NCI-H748 treated with DMSO at 0.1 percent for 48 hours (cell line): ENCODE measurements around the gene TP53BP2.
"Not testable (repeated sequence)": the region's sequence is repeated elsewhere in the genome, so short reads cannot be mapped to it uniquely, and the experiment has no call there.

Source experiments
- DNase-seq: peaks from one replicate; lab custom pipeline; 2025; lab: John Stamatoyannopoulos, UW

TP53BP2 gene

DNA sequence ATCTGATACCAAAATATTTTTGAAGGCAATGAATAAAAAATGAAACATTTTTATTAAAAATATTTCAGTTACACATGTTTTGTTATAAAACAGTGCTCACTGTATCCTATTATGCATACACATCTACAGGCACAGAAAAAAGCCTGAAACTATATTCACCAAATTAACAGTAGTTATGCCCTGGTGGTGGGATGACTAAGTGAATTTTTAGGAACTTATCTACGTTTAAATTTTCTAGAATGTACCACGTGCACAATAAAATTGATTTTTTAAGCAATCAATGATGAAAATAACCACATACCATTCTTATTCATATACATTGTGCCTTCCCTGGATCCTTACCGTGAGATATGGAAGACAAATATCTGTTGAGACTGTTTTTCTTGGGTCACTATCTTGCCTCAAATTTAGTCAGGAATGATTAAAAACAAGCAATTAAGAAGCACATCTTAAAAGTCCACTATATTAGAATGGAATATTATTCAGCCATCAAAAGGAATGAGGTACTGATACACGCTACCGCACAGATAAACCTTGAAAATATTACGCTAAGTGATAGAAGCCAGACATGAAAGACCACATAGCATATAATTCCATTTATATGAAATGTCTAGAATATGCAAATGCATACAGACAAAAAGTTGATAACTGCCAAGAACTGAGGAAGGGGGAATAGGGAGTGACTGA, 17.4 kb downstream of the TP53BP2 start:
- DNase-seq = no peak

DNA sequence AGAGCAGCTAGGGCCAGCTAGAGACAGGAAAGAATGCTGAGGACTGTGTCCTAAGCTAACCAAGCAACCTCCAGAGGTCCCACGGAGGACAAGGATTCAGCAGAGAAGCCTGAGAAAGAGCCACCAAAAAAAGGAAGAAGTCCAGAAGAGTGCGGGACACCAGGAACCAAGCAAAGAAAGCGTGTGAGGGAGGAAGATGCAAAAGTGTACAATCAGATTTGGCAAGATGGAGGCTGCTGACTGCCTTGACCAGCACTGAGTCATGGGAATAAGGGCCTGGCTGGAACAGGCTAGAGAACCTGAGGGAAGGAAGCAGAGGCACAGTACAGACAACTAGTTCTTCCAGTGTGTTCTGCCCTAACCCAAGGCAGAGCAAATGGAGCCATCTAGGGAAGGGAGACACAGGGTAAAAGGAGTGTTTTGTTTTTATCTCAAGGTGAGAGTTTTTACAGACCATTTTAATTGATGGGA, 18.5 kb downstream of the TP53BP2 start:
- DNase-seq = no peak

DNA sequence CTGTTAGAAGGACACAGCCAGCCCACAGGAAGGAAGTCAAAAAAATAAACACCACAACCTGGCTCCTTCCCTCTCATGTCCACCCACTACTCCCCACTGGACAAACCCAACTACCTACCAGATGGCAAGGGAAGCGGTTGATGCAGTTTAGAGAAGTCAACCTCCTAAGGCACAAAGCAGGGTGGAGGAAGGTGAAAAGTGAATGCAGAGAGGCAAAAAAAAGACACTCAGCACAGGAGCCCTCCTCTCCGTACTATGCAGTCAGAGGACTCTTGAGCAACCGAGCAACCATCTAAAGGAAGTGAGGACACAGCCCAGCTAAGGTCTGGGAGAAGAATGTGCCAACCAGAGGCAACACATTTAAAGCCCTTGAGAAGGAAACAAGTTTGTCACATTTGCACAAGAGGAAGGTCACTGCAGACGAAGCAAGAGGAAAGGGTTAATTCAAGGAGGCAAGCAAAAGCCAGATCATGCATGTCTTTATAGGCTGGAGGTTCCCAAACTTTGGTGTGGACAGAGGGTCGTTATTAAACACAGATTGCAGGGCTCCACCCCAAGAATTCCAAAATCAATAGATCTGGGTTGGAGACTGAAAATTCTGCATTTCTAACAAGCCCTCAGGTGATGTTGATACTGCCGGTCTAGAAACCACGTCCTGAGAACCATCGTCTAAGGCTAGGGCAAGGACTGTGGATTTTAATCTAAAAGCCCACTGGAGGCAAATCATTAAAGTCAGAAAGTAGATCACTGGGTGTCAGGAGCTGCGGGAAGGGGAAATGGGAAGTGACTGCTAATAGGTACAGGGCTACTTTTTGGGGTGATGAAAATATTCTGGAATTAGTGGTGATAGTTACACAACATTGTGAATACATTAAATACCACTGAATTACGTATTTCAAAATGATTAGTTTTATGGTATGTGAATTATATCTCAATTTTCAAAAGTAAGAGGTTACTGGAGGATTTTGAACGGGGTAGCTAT, 19.7 kb downstream of the TP53BP2 start:
- no peak for DNase-seq

DNA sequence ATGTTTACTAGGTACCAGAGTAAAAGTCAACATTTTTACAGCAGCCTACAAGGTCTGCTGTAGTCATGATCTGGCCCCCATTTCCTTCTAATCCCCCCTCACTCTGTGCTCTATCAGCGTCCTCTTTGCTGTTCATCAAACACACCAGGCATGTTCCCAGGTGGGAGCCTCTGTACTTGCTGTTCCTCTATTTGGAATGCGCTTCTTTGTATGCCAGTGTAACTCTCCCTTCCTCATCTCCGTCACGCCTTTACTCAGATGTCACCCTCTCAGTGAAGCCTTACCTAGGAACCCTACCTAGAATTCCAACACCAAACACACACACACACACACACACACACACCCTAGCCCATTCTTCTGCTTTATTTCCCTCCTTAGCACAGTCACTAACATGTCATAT, 21.0 kb downstream of the TP53BP2 start:
- DNase-seq = no peak

DNA sequence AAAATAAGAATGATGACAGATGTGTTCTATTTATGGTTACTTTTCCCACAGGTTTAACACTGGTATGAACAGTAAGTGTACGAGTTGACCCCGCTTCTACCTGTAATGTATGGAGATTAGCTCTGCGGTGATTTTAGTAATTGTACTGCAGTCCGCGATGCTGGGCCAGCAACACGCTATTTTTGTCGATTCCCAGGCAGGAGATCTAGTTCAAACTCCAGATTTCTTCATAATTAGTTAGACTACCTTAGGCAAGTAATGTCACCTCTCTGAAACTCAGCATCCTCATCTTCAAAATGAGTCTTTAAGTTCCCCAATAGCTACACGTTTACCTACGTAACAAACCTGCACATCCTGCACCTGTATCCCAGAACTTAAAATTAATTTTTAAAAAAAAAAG, 21.5 kb downstream of the TP53BP2 start:
- DNase-seq = no peak

DNA sequence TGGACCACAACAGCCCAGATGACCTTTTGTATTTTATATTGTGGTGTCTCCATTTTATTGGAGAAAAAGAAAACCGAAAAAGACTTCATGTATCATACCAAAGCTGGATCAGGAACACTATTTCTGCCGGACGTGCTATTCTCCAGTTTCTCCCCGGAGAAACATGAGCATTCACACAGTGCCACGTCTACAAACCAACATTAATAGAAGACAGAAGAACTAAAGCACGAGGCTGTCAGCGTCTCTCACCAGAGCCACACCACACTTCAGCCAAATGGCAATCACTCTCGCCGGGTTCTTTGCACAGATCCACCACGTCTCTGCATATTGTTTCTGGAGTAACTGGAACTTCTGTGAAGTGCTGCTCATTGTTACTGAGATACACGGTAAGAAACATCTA, 24.8 kb downstream of the TP53BP2 start:
- DNase-seq = no peak

DNA sequence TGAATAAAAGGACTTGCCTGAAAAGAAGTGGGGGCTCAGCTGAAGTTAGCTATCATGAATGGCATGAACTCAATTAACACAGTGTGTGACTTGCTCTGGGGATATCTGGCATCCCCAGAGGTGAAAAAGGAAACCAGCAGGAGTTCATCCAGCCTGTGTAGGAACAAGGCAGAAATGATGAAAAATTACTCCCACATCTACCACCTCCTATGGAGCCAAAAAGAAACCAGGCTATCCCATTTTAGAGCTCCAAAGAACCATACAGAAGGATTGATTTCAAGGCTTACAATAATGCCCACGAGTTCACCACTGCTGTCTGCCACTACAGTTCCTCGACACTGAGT, 25.3 kb downstream of the TP53BP2 start:
- no peak for DNase-seq

DNA sequence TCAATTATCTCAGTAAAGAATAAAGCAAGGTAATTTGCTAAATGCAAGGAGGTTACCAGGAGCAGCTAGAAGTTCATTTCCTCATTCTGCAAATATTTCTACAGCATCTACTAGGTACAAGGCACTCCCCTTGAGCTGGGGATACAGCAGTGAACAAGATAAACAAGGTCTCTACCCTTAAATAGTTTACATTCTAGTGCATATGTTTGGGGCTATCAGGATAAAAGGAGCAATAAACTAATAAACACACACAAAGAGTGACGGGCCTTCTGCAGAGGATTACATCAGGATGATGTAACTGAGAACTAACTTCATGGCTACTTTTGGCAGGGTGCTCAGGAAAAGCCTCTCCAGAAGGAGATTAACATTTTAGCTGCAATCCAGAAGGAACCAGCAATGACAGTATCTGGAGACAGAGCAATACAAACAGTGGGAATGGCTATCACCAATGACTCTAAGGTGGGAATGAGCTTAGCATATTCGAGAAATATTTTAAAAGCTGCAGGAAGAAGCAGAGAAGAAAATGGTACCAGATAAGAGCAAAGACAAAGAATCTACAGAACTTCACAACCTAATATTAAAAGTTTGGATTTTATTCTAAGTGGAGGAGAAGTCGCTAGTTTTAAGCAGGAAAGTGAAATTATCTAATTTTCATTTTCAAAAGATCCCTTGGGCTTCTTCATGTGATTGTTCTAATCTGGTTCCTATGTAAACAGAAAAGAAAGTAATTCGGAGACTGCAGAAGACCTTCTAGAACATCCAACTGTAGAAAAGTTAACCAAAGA, 25.8 kb downstream of the TP53BP2 start:
- no peak for DNase-seq

DNA sequence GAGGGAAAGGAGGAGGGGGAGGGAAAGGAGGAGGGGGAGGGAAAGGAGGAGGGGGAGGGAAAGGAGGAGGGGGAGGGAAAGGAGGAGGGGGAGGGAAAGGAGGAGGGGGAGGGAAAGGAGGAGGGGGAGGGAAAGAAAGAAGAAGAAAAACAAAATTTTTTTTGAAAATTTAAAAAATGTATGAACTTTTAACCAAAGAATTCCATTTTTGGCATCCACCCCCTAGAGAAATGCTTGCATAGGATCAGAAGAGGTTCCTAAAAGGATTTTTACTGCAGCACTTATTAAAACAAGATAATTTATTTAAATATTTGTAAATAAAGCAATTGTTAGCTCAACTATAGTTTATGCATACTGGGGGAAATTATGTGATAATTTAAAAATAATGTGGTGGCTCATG, 28.5 kb downstream of the TP53BP2 start:
- not testable (repeated sequence) for DNase-seq

DNA sequence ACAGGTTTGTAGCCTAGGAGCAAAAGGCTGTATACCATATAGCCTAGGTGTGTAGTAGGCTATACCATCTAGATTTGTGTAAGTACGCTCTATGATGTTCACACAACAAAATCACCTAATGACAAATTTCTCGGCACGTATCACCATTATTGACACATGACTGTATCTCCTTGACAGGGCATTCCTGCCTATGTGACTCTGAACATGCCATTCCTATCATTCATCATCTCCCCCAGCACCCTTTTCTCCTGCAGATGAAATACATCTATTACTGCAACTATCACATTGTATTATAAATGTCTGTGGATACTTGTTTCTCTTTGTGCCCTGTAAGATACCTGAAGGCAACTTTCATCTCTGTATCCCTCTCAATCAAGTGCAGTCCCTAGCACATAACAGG, 29.9 kb downstream of the TP53BP2 start:
- DNase-seq = no peak

DNA sequence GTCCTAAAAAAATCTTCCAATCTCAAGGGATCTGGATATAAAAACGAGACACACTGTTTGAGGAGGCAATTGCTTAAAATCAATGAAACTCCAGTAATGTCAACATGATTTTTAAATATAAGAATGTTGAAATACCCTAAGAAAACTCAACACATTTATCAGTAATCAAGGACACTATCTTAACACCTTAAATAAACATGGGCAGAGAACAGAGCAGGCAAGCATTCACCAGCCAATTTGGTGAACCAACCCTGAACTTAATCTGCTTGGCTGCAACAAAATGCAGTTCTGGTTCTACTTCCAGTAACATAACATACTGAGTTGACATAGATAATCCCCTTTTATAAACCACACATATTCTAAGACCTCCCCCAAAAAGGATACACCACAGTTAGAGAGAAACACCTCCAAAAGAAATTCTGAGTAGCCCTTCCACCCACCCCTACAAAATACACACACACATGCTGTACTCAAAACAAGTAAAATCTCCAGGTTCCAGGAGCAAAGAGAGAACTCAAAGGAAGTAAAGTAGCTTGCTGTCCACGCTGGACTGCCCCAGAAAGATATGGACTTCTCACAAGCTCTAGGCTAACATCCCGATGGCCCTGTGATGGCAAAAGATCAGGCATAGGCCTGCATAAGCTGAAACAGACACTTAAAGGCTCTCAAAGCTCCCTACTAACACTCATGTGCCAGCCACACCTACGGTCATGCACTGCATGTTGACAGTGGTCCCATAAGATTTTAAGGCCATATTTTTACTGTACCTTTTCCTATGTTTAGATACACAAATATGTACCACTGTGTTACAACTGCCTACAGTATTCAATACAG, 30.5 kb downstream of the TP53BP2 start:
- no peak for DNase-seq

DNA sequence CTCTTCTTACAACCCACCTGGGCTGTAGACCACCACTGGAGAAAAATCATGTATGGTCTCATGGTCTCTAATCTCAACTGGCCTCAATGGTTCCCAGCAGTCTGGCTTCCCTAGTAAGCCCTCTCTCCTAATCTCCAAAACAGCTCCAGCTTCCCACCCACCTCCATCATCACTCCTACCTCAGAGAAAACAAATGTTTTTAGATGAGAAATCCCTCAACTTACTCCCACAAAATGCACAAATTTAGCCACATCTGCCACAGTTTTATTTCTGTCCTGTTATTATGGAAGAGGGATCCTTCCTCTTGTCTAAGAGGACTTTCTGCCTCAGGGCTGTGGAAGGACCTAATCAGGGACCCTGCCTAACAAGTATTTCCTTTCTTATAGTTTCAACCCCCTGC, 32.1 kb downstream of the TP53BP2 start:
- no peak for DNase-seq

DNA sequence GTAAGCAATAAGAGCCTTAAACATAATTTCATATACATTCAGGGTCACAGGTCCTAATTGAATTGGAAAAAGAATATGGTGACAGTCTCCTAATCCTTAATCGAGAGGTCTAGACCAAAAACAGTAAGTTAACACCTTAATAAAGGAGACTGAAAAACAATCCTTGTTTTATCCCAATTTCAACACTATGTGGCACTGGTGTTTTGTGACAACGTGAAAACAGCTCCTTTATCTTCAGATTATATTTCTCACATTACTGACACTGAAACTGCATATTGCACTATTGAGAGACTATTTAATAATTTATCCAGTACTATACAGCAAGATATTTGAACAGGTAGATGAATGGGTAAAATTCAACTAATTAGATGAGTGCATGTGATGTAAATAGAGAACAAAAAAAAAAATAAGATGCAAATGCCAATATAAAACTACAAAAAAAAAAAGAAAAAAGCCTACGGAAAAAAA, 34.1 kb downstream of the TP53BP2 start:
- DNase-seq = no peak

DNA sequence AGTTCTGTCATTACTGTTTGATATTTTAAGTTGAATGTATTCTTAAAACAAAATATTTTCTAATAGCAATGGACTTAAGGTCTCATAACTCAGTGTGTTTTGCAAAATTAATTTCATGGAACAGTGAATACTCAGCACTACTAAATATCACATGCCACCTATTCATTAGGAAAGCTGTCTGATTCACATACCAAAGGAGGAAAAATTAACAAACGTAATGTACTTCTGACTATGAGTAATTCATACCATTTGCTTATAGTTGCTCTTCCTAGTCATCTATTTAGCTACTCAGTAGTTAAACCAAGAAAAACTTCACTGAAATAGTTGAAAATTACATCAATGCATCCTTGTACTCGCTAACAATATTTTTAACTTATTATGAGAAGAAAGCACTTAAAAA, 35.2 kb downstream of the TP53BP2 start:
- no peak for DNase-seq

DNA sequence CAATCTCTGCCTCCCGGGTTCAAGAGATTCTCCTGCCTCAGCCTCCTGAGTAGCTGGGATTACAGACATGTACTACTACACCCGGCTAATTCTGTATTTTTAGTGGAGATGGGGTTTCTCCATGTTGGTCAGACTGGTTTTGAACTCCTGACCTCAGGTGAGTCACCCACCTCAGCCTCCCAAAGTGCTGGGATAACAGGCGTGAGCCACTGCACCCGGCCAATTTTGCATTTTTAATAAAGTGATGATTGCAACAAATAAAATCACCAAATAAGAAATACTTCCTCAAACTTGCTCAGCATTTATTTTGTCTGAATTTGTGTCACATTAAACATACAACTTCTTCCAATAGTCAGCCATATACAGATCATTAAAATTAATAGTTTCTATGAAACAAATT, 35.8 kb downstream of the TP53BP2 start:
- DNase-seq = not testable (repeated sequence)

DNA sequence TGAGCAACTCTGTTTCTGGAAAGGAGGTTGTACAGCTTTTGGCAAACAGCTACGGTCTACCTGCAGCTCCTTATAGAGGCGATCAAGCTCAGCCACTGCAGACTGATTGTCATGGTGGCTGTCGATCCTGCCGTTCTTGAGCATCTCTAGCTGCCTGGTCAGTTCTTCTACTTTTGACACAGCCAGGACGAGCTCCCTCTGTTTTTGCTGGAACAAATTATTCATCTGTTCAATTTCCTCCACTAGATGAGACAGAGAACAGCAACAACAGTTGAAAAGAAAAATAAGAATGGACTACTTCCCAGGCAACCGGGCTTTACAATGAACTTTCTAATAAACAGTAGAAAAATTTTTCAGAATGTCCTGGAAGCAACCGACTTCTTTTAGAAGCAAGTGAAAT, 42.5 kb downstream of the TP53BP2 start:
- DNase-seq = no peak

DNA sequence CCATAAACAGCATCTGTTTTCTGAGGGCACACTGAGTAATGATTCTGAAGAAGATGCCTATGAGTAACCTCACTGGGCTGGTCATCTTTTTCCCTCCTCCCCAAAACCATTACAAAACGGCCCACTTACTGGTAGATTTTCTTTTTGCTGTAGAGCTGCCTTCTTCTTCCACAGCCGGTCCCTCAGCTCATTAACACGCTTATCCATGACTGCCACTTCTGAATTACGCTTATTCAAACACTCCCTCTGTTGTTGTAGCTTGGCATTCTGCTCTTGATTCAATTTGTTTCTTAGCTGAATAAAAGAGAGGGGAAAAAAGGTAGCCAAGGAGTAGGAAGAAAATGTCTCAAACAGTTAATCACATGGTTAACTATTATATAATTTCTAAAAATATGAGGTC, 43.1 kb downstream of the TP53BP2 start:
- DNase-seq = no peak

DNA sequence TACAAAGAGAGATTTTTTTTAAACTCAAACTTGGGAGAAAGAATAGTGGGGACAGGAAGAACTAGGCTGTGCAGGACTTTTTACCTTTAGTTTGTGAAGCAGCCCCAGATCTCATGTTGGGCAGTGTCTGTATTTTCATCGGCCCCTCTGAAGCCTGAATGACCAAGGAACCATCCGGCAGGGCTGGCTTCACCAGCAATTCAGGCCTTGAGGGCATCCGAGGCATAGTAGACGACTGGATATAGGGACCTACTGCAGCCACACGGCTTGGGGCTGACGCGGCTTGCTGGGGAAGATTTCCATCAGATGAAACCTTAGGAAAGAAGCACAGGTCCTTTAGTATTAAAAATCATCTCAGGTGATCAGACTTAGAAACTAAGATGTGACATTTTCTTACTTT, 43.7 kb downstream of the TP53BP2 start:
- no peak for DNase-seq

DNA sequence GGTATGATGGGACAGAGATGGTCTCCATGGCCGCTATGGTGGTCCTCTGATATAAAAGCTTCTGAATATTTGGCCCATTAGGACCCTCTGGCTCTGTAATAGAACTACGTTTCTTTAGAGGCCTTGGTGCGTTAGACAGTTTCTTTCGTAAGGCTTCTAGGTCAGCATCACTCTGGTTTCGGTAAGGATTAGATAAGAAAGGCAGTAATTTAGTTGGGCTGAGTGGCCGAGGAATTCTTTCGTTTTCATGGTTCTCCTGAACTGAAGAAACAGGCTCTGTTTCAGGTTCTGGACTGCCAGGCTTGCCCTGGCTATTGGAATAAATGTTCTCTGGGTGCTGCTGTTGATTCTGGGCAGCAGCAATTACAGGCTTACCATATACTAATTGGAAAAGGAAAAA, 49.5 kb downstream of the TP53BP2 start:
- DNase-seq = no peak

DNA sequence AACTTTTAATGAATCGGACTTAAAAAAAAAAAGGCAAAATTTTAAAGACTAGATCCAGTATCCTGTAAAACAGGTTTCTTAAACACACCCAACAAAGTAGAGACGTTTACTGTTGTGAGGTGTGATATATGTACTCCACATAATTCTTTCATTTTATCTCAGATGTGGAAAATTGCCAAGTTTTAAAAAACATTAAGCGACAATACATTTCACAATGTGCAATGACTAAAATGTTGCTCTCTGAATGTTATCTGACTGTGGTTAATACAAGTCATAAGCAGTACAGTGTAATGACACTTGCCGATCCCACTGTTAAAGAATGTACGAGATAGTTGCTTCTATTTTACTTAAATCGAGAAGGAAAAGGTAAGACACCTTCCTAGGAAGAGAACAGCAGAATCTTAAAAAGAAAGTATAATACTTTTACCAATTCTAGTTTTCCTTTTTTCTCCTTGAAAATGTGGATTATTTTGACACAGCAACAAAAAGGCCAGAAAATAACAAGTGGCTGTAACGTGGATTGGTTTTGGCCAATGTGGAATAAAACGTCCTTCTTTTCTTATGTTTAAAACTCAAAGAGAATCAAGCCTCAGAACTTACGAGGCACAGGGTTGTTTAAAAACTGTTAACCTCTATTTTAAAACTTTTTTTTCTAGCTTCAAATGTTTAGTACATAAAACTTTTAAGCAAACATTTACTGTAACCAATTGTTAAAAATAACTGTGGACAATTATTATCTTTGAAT, 51.4 kb downstream of the TP53BP2 start:
- DNase-seq = no peak

DNA sequence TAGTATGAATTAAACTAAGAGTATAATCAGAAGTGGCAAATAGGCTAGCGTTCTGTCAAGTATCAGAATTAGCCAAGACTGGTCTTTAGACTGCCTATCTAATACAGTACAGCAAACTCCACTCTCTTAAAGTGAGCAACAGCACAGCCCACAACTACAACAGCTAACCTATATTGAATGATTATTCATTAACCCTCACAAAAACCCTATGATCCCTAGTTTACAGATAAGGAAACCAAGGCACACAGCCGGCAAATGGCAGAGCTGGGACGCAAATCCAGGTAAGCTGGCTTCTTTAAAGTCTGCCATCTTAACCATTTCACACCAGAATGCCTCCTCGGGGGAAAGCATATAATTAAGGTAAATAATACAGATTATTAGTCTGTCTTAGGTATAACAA, 52.0 kb downstream of the TP53BP2 start:
- no peak for DNase-seq
